B cell (primary cell): Measurements from ENCODE around the gene SSC4D. TPM values are rescaled to one million over a fixed set of nuclear protein-coding genes. Genes with fewer than 3 reads are reported as not detected.
A peak's percentile ranks its signal among the peaks of the same experiment; 100 is the strongest.

ENCODE experiments used
- ATAC-seq: fragments of 200-7000 bp; cut with Tn5 transposase; one replicate; pipeline ENCODE4 v1.10.0; 2021; ENCODE audit warnings: low read depth, mild to moderate bottlenecking, moderate number of reproducible peaks, moderate library complexity
- CTCF ChIA-PET: fragments of 350-600 bp; sonication (Branson Sonifier 250); formaldehyde crosslinking; loops from one replicate; lab custom pipeline; 2021; ENCODE audit warnings: antibody characterized with exemption, inconsistent platforms; lab: Charles Lee
- POLR2A ChIA-PET: fragments of 350-600 bp; sonication (Branson Sonifier 250); formaldehyde crosslinking; loops from one replicate; lab custom pipeline; 2021; ENCODE audit warnings: antibody characterized with exemption; lab: Charles Lee
- DNase-seq: peaks from one replicate; pipeline ENCODE4 v3.0.0; 2013
- H2AFZ ChIP-seq: 2 replicates; pipeline ENCODE4 v1.6.1; 2012; ENCODE audit warnings: mild to moderate bottlenecking, low read depth, low read length; ENCODE audit not compliant: insufficient read depth, poor library complexity, severe bottlenecking
- H3K27ac ChIP-seq, 2 donors: 1 replicate in 1 of 2; 2 replicates in 1 of 2; pipeline ENCODE4 v1.5.1; 2012 to 2013; ENCODE audit warnings: low read length in 2 of 2, mild to moderate bottlenecking in 2 of 2, moderate library complexity in 1 of 2
- H3K27me3 ChIP-seq, 4 experiments: fragments of 200-600 bp in 1 of 4; sonication (generic) in 1 of 4; replicated peaks in 1 of 4; 1 replicate in 2 of 4; 2 replicates in 2 of 4; pipeline versions ENCODE4 v1.6.1 to v1.7.0; 2013 to 2016; ENCODE audit warnings: low read length in 3 of 4, mild to moderate bottlenecking in 2 of 4, mixed read lengths in 1 of 4, moderate library complexity in 1 of 4; ENCODE audit not compliant: insufficient read depth in 4 of 4, control insufficient read depth in 3 of 4; ENCODE audit errors: control extremely low read depth in 1 of 4
- H3K36me3 ChIP-seq, 2 experiments: replicated peaks in 1 of 2; 1 replicate in 1 of 2; 2 replicates in 1 of 2; pipeline versions ENCODE4 v1.6.1 to v1.7.1; 2013; ENCODE audit warnings: low read length in 1 of 2; ENCODE audit not compliant: insufficient read depth in 2 of 2, control insufficient read depth in 1 of 2; ENCODE audit errors: control extremely low read depth in 1 of 2, extremely low read depth in 1 of 2
- H3K4me1 ChIP-seq, 2 donors: fragments of 200-600 bp in 1 of 2; sonication (generic) in 1 of 2; 1 replicate in 1 of 2; 2 replicates in 1 of 2; pipeline versions ENCODE4 v1.5.1 to v1.6.1; 2013 to 2017; ENCODE audit warnings: low read length in 2 of 2; ENCODE audit not compliant: control insufficient read depth in 2 of 2, insufficient read depth in 2 of 2
- H3K4me2 ChIP-seq: replicated peaks from 2 replicates; pipeline ENCODE3; 2012; ENCODE audit warnings: mild to moderate bottlenecking, low read depth, low read length; ENCODE audit not compliant: poor library complexity, severe bottlenecking
- H3K4me3 ChIP-seq, 5 experiments: fragments of 200-600 bp in 1 of 5; sonication (generic) in 1 of 5; 1 replicate in 3 of 5; 2 replicates in 2 of 5; pipeline versions ENCODE4 v1.5.1 to v1.7.0; 2011 to 2016; ENCODE audit warnings: low read length in 4 of 5, mild to moderate bottlenecking in 4 of 5, low read depth in 2 of 5, control low read depth in 1 of 5, moderate library complexity in 1 of 5; ENCODE audit not compliant: insufficient read depth in 1 of 5; ENCODE audit errors: control extremely low read depth in 1 of 5, extremely low read depth in 1 of 5
- H3K79me2 ChIP-seq: fragments of 200-600 bp; sonication (generic); one replicate; pipeline ENCODE4 v1.6.0; 2016; ENCODE audit warnings: low read length; ENCODE audit not compliant: control insufficient read depth, insufficient read depth
- H3K9ac ChIP-seq: fragments of 200-600 bp; sonication (generic); 2 replicates; pipeline ENCODE4 v1.6.1; 2017; ENCODE audit warnings: mild to moderate bottlenecking, low read length, moderate library complexity
- H3K9me3 ChIP-seq, 3 donors: one replicate each; pipeline versions ENCODE4 v1.6.1 to v1.7.1; 2013; ENCODE audit warnings: low read length in 2 of 3; ENCODE audit not compliant: control insufficient read depth in 2 of 3, insufficient read depth in 1 of 3; ENCODE audit errors: control extremely low read depth in 1 of 3
- H4K20me1 ChIP-seq: 2 replicates; pipeline ENCODE4 v1.6.0; 2012; ENCODE audit warnings: mild to moderate bottlenecking, low read length; ENCODE audit not compliant: insufficient read depth, control insufficient read depth, poor library complexity, severe bottlenecking
- H3K27ac Mint-ChIP-seq: one replicate; pipeline ENCODE4 v1.8.0; 2021; ENCODE audit warnings: mixed read lengths
- H3K27me3 Mint-ChIP-seq: one replicate; pipeline ENCODE4 v1.8.0; 2021; ENCODE audit warnings: mixed read lengths
- H3K4me1 Mint-ChIP-seq: one replicate; pipeline ENCODE4 v1.8.0; 2021; ENCODE audit warnings: mixed read lengths
- H3K4me3 Mint-ChIP-seq: one replicate; pipeline ENCODE4 v1.8.0; 2021; ENCODE audit warnings: mixed read lengths
- H3K9me3 Mint-ChIP-seq: one replicate; pipeline ENCODE4 v1.8.0; 2022; ENCODE audit warnings: mixed read lengths; ENCODE audit not compliant: insufficient read depth
- CTCF ChIP-seq: fragments of 200-600 bp; IDR thresholded peaks from one replicate; pipeline ENCODE4 v1.8.0; 2022; ENCODE audit warnings: antibody characterized with exemption, mild to moderate bottlenecking
- EZH2 ChIP-seq: IDR thresholded peaks from 2 replicates; pipeline ENCODE4 v1.6.1; 2012; ENCODE audit warnings: borderline replicate concordance, low read depth, mild to moderate bottlenecking, moderate library complexity, low read length; ENCODE audit not compliant: insufficient read depth, poor library complexity, severe bottlenecking
- WGBS: methylation state at CpG from one replicate; pipeline ENCODE4 v1.1.5; 2013; ENCODE audit warnings: missing lambda C conversion rate; ENCODE audit not compliant: insufficient coverage; 5-methylcytosine and 5-hydroxymethylcytosine counted together
- intact Hi-C: fragments of 100-400 bp; cut with micrococcal nuclease; formaldehyde crosslinking; loops from one replicate; pipeline ENCODE4 v1.10.0; 2022
- polyA plus RNA-seq: library from polyadenylated mRNA; depleted of rRNA; stranded (reverse); fragments of >200 nt; gene quantifications from 2 replicates; pipeline ENCODE4 v1.2.3, GENCODE V29; 2012
- total RNA-seq, 2 donors: library from RNA; stranded (reverse); fragments of 120-200 nt in 1 of 2; gene quantifications; 1 replicate in 1 of 2; 2 replicates in 1 of 2; pipeline versions ENCODE4 v1.2.3 to v1.2.4, GENCODE V29; 2013 to 2022

Gene SSC4D
- total and polyA plus RNA-seq, 2 donors (not counting 1 experiment from before 2014, with no cell fraction given): 0.16 TPM; not detected in 1

GRCh38 chr7:76383089-76383944 is 26.2 kb downstream of the SSC4D start:
- intact Hi-C loops: no loop called here
- Histone ChIP-seq H3K9me3 (no peaks in the 10 kb centered on the region), H3K27ac (no peak overlapping the region), H2AFZ (no peak overlapping the region), H3K27me3 (no peaks in the 10 kb centered on the region), H3K79me2 (no peaks in the 10 kb centered on the region), H3K4me1 (peaks cover 0 to 11% of the 10 kb centered on the region in 2 donors), H3K4me2 (no peak overlapping the region), H3K4me3 (no peak overlapping the region), H3K36me3 (no peaks in the 10 kb centered on the region), H3K9ac (no peak overlapping the region), H4K20me1 (no peaks in the 10 kb centered on the region)
- no peak overlapping the region for H3K4me3 Mint-ChIP-seq
- peaks cover 14% of the 10 kb centered on the region for H3K4me1 Mint-ChIP-seq
- no peaks in the 10 kb centered on the region for H3K9me3 Mint-ChIP-seq
- CTCF ChIA-PET: interaction anchor here (0.5 kb wide), 1 partner anchor 68 kb away, joined by 3 read pairs; no protein-coding TSS in a partner anchor
- DNase-seq: no peak
- no peak for ATAC-seq
- POLR2A ChIA-PET: interaction anchor here (0.7 kb wide), 1 partner anchor 96 kb away, joined by 4 read pairs; no protein-coding TSS in a partner anchor
- TF ChIP-seq CTCF (no peak), EZH2 (no peak)
- 82% methylated on average over 8 of the region's 13 CpGs for WGBS
- H3K27me3 Mint-ChIP-seq: no peaks in the 10 kb centered on the region
- peak overlapping the region; percentile 8 for H3K27ac Mint-ChIP-seq

- intact Hi-C loops: no loop called here
Observed at GRCh38 chr7:76381814-76382213, 27.7 kb downstream of the SSC4D start.

More at GRCh38 chr7:76381814-76382213, 27.7 kb downstream of the SSC4D start:
- H3K9ac ChIP-seq: no peak overlapping the region
- 95% methylated on average over 4 of the region's 7 CpGs for WGBS
- DNase-seq (no peak), ATAC-seq (no peak)
- no peaks in the 10 kb centered on the region for H3K79me2 ChIP-seq
- no peaks in the 10 kb centered on the region for H3K27me3 ChIP-seq
- POLR2A ChIA-PET: no interaction called here
- no peak overlapping the region for H3K27ac Mint-ChIP-seq
- TF ChIP-seq EZH2 (no peak), CTCF (no peak)
- CTCF ChIA-PET: interaction anchor here (0.6 kb wide), 1 partner anchor 30 kb away, joined by 3 read pairs; no protein-coding TSS in a partner anchor
- H3K9me3 ChIP-seq: no peaks in the 10 kb centered on the region
- H3K27me3 Mint-ChIP-seq: no peaks in the 10 kb centered on the region
- no peaks in the 10 kb centered on the region for H3K36me3 ChIP-seq
- H2AFZ ChIP-seq: no peak overlapping the region
- no peak overlapping the region for H3K27ac ChIP-seq
- peaks cover 9% of the 10 kb centered on the region for H3K4me1 Mint-ChIP-seq
- H3K9me3 Mint-ChIP-seq: no peaks in the 10 kb centered on the region
- no peaks in the 10 kb centered on the region for H4K20me1 ChIP-seq
- peak overlapping the region; percentile 41 for H3K4me3 Mint-ChIP-seq
- H3K4me3 ChIP-seq: no peak overlapping the region
- no peak overlapping the region for H3K4me2 ChIP-seq
- H3K4me1 ChIP-seq: peaks cover 0 to 11% of the 10 kb centered on the region in 2 donors
